Adrenal gland (tissue), 12 donors: ENCODE measurements around the gene SYDE2. TPM values are rescaled to one million over a fixed set of nuclear protein-coding genes. Genes with fewer than 3 reads are reported as not detected.

Experiments
- DNase-seq, 7 donors: peaks; one replicate each; pipeline ENCODE4 v3.0.0-alpha.2; 2019 to 2020
- H3K27ac ChIP-seq, 5 donors: fragments of 200-600 bp; sonication (generic) in 4 of 5; 1 replicate in 3 of 5; 2 replicates in 2 of 5; pipeline versions ENCODE4 v1.5.1 to v1.8.0; 2016 to 2020; ENCODE audit warnings: mild to moderate bottlenecking in 1 of 5
- H3K27me3 ChIP-seq: fragments of 200-600 bp; 2 replicates; pipeline ENCODE4 v1.8.0; 2021
- H3K36me3 ChIP-seq, 2 donors: fragments of 200-600 bp; replicated peaks in 1 of 2; 1 replicate in 1 of 2; 2 replicates in 1 of 2; pipeline versions ENCODE4 v1.5.1 to v1.8.0; 2018 to 2022
- H3K4me1 ChIP-seq, 2 donors: fragments of 200-600 bp; replicated peaks in 1 of 2; 1 replicate in 1 of 2; 2 replicates in 1 of 2; pipeline versions ENCODE4 v1.5.1 to v1.8.0; 2018 to 2021
- H3K4me3 ChIP-seq, 4 donors: fragments of 200-600 bp; sonication (generic) in 3 of 4; one replicate each; pipeline ENCODE4 v1.5.1; 2016 to 2018
- H3K9me3 ChIP-seq, 3 donors: fragments of 200-600 bp; sonication (generic) in 1 of 3; replicated peaks in 1 of 3; 1 replicate in 2 of 3; 2 replicates in 1 of 3; pipeline versions ENCODE4 v1.5.1 to v1.8.0; 2016 to 2021
- CTCF ChIP-seq, 6 experiments: fragments of 450-650 bp in 4 of 6; fragments of 200-600 bp in 2 of 6; sonication (generic) in 1 of 6; IDR thresholded peaks; 1 replicate in 5 of 6; 2 replicates in 1 of 6; pipeline versions ENCODE4 v1.5.1 to v1.8.0; 2016 to 2021; ENCODE audit warnings: antibody characterized with exemption in 6 of 6, mild to moderate bottlenecking in 2 of 6, moderate library complexity in 1 of 6
- POLR2A ChIP-seq, 2 donors: fragments of 450-650 bp; IDR thresholded peaks; one replicate each; pipeline ENCODE4 v1.6.1; 2017; ENCODE audit warnings: antibody characterized with exemption in 2 of 2, mild to moderate bottlenecking in 2 of 2, moderate library complexity in 1 of 2
- WGBS, 4 donors: extraction: QIAGEN DNeasy Blood & Tissue Kit in 2 of 4; methylation state at CpG; one replicate each; pipeline versions ENCODE4 v1.1.5 to v1.1.7; 2013 to 2017; 5-methylcytosine and 5-hydroxymethylcytosine counted together
- intact Hi-C, 2 donors: fragments of 100-400 bp; cut with DNase I; formaldehyde crosslinking; loops; one replicate each; pipeline versions ENCODE4 v1.14.1 to v1.15.0; 2022 to 2023
- microRNA-seq, 3 donors: library from miRNA; unstranded; fragments of <30 nt; microRNA quantifications; one replicate each; pipeline ENCODE4, GENCODE V29; 2017 to 2020
- polyA plus RNA-seq, 3 donors: library from polyadenylated mRNA; stranded (reverse); fragments of 200-250 nt in 2 of 3; fragments of 350-450 nt in 1 of 3; fragmentation: Illumina TruSeq in 1 of 3; extraction: RNeasy Lipid Tissue Mini Kit (QIAGEN cat#74804) in 1 of 3; gene quantifications; one replicate each; pipeline ENCODE4 v1.2.3, GENCODE V29; 2013 to 2014
- small RNA-seq, 2 donors: library from RNA; depleted of rRNA; stranded (forward); fragments of <200 nt; gene quantifications; one replicate each; pipeline ENCODE3, GENCODE V24; 2016
- total RNA-seq, 9 donors: library from RNA; depleted of rRNA in 4 of 9; stranded (reverse); fragments of >200 nt in 4 of 9; fragments of 120-200 nt in 1 of 9; fragmentation: NEBNext Ultra II Directional in 1 of 9; extraction: Animal tissue kit (Norgen Biotek cat#: 25700) in 1 of 9; gene quantifications; one replicate each; pipeline versions ENCODE4 v1.1.0 to v1.2.4, GENCODE V29; 2013 to 2023
- donor health status: healthy with polysubstance abuse.
- donor health status: Bipolar disorder and iron deficiency.
- donor health status: DM: yes; HTN: yes; CAD: no.
- donor health status: DM: no; HTN: no; CAD: no.
- donor health status: DM: no; HTN: no; CAD: no.
- donor health status: DM: yes; HTN: yes; CAD: no.

SYDE2 gene
- total and polyA plus RNA-seq, 12 donors: 0.40 to 6.3 (median 4.2) TPM

- intact Hi-C loops: loop anchor here in 1 of 2 donors (10.0 kb wide), 1 partner anchor 139 kb away; the partner anchor contains the start of gene C1orf52
- WGBS, 4 donors: 84 to 93% (median 91%) methylated on average over 2 of the region's 2 CpGs
- Histone ChIP-seq H3K27me3 (no peaks in the 10 kb centered on the region), H3K4me1 (no peaks in the 10 kb centered on the region), H3K4me3 (no peak overlapping the region), H3K27ac (no peak overlapping the region), H3K36me3 (no peaks in the 10 kb centered on the region), H3K9me3 (no peaks in the 10 kb centered on the region)
- TF ChIP-seq CTCF (IDR thresholded peaks at IDR 0.05): no peak
- TF ChIP-seq POLR2A (IDR thresholded peaks at IDR 0.05): no peak
- no peak for DNase-seq
Measured at GRCh38 chr1:85115933-85116332, 84.9 kb downstream of the SYDE2 start.

GRCh38 chr1:85111695-85112094, 89.1 kb downstream of the SYDE2 start:
- 65 to 85% (median 79%) methylated on average over 1 of the region's 1 CpG for WGBS, 4 donors
- no peak for DNase-seq
- Histone ChIP-seq H3K36me3 (no peaks in the 10 kb centered on the region), H3K4me1 (no peaks in the 10 kb centered on the region), H3K27ac (no peak overlapping the region), H3K9me3 (no peaks in the 10 kb centered on the region), H3K4me3 (no peak overlapping the region), H3K27me3 (no peaks in the 10 kb centered on the region)
- TF ChIP-seq CTCF (IDR thresholded peaks at IDR 0.05) (no peak), POLR2A (IDR thresholded peaks at IDR 0.05) (no peak)
- intact Hi-C loops: loop anchor here in 1 of 2 donors (10.0 kb wide), 1 partner anchor 143 kb away; the partner anchor contains the start of gene C1orf52

- H3K9me3 ChIP-seq: no peaks in the 10 kb centered on the region
- TF ChIP-seq CTCF (IDR thresholded peaks at IDR 0.05): peak; percentile 53 to 85 (median 74)
- no peak for TF ChIP-seq POLR2A (IDR thresholded peaks at IDR 0.05)
- H3K4me3 ChIP-seq: no peak overlapping the region
- H3K27me3 ChIP-seq: no peaks in the 10 kb centered on the region
- DNase-seq: peak; percentile 42 to 67 (median 57)
- H3K27ac ChIP-seq: no peak overlapping the region
- H3K36me3 ChIP-seq: no peaks in the 10 kb centered on the region
- no peaks in the 10 kb centered on the region for H3K4me1 ChIP-seq
- intact Hi-C loops: no loop called here
Measured at GRCh38 chr1:85109475-85109874, 91.3 kb downstream of the SYDE2 start.

Small RNA genes within 50 kb of the gene (microRNA-seq; reads per million reads assigned to microRNA genes)
- 17.9 to 52.3 (median 51.0) reads per million in 3 donors for gene MIR4423

Small RNA genes within 50 kb of the gene (small RNA-seq; reads per million reads assigned to genes)
- 0.83 to 1.3 reads per million in 2 donors for gene MIR4423

Other genes starting within 250 kb of the SYDE2 start
- gene MCOLN2, start 203.9 kb downstream of the SYDE2 start, total RNA-seq: 10 to 100 TPM in 6 of 9 donors, 1 to 10 TPM in 2, under 1 TPM in 1; 0.89 to 40.1 (median 13.6) TPM
- 10 to 100 TPM in 2 of 3 donors, 1 to 10 TPM in 1; 2.2 to 27.4 (median 19.4) TPM for gene MCOLN2, start 203.9 kb downstream of the SYDE2 start, polyA plus RNA-seq
- gene MCOLN3, start 152.5 kb downstream of the SYDE2 start, total RNA-seq: 100 to 1,000 TPM in 1 of 9 donors, 10 to 100 TPM in 7, under 1 TPM in 1; 0.94 to 183 (median 55.7) TPM
- gene MCOLN3, start 152.5 kb downstream of the SYDE2 start, polyA plus RNA-seq: 100 to 1,000 TPM in 2 of 3 donors, 10 to 100 TPM in 1; 11.3 to 144 (median 140) TPM
- 10 to 100 TPM in 8 of 9 donors, 1 to 10 TPM in 1; 6.5 to 28.9 (median 17.9) TPM for gene C1orf52, start 58.6 kb upstream of the SYDE2 start, total RNA-seq
- gene C1orf52, start 58.6 kb upstream of the SYDE2 start, polyA plus RNA-seq: 10 to 100 TPM; 18.0 to 29.1 (median 22.8) TPM
- 10 to 100 TPM; 12.3 to 34.6 (median 22.7) TPM for gene BCL10, start 75.6 kb upstream of the SYDE2 start, total RNA-seq
- gene BCL10, start 75.6 kb upstream of the SYDE2 start, polyA plus RNA-seq: 10 to 100 TPM in 1 of 3 donors, 1 to 10 TPM in 2; 5.5 to 17.8 (median 5.6) TPM